Measurements from ENCODE around the gene PFN1. TPM values are rescaled to one million over a fixed set of nuclear protein-coding genes. Genes with fewer than 3 reads are reported as not detected.

PFN1 gene
- total RNA-seq, 1 experiment from 2014 or later, result 1,459 TPM

GRCh38 chr17:4942760-4943508 is 5.4 kb downstream of the PFN1 start:
- Histone ChIP-seq H3F3A (ENCODE audit: insufficient read depth, low read depth) (peaks cover 86% of the 10 kb centered on the region), H3K4me3 (no peak overlapping the region), H3K9me3 (ENCODE audit: insufficient read depth, low read depth) (no peaks in the 10 kb centered on the region), H3K9me2 (ENCODE audit: insufficient read depth) (no peaks in the 10 kb centered on the region), H4K20me1 (ENCODE audit: insufficient read depth) (peaks cover 39% of the 10 kb centered on the region), H3K27ac (no peak overlapping the region; the same call in 1 of the 2 replicates), H2AFZ (no peak overlapping the region), H3K36me3 (ENCODE audit: low read depth) (peaks cover 34% of the 10 kb centered on the region), H3K27me3 (ENCODE audit: insufficient read depth, low read depth) (no peaks in the 10 kb centered on the region), H3K79me2 (ENCODE audit: low read depth) (peaks cover 88% of the 10 kb centered on the region), H3K4me2 (no peak overlapping the region), H3K4me1 (replicated peaks; ENCODE audit: insufficient read depth) (peaks cover 43% of the 10 kb centered on the region)
- TF ChIP-seq EZH2 (IDR thresholded peaks at IDR 0.05; ENCODE audit: low read depth), result no peak
- TF ChIP-seq CTCF (conservative IDR thresholded peaks at IDR 0.05), result no peak
- POLR2A ChIA-PET (ENCODE audit: unreplicated experiment), result no interaction called here
- CTCF ChIA-PET, result no interaction called here
- BruUV-seq (replicated peaks), result no TSS peak
- intact Hi-C loops (cut with micrococcal nuclease; ENCODE audit: unreplicated experiment), result loop anchor here (10.0 kb wide), 1 partner anchor 108 kb away; the partner anchor contains the start of gene MINK1
- no peak for DNase-seq

DNA sequence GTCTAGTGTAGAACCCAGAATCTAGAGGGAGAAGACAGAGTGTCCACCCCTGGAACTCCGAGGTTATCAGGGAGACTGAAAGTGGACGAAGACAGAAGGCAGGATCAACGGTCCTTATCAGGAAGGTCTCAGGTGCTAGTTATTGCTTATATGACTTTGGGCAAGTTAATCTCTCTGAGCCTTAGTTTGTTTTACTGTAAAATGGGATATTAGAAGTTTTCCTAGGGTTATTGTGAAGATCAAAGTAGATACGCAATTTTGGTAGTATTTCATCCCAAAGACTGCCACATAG is 7.1 kb downstream of the PFN1 start:
- Histone ChIP-seq H3K36me3 (ENCODE audit: low read depth) (peaks cover 29% of the 10 kb centered on the region), H3K27me3 (ENCODE audit: insufficient read depth, low read depth) (no peaks in the 10 kb centered on the region), H4K20me1 (ENCODE audit: insufficient read depth) (peaks cover 25% of the 10 kb centered on the region), H3K9me2 (ENCODE audit: insufficient read depth) (no peaks in the 10 kb centered on the region), H3F3A (ENCODE audit: insufficient read depth, low read depth) (peaks cover 72% of the 10 kb centered on the region), H3K4me1 (replicated peaks; ENCODE audit: insufficient read depth) (peaks cover 37% of the 10 kb centered on the region), H2AFZ (peak overlapping the region; percentile 79; the same call in 1 of the 2 replicates), H3K27ac (peak overlapping the region; percentile 87), H3K9me3 (ENCODE audit: insufficient read depth, low read depth) (no peaks in the 10 kb centered on the region), H3K4me2 (peak overlapping the region; percentile 100), H3K4me3 (peak overlapping the region; percentile 93), H3K79me2 (ENCODE audit: low read depth) (peaks cover 75% of the 10 kb centered on the region)
- POLR2A ChIA-PET (ENCODE audit: unreplicated experiment), result interaction anchor here (2.3 kb wide), 1 partner anchor 26 kb away, joined by 19 read pairs; the partner anchor contains the start of gene SPAG7
- intact Hi-C loops (cut with micrococcal nuclease; ENCODE audit: unreplicated experiment), result loop anchor here (10.0 kb wide), 1 partner anchor 106 kb away; the partner anchor contains the start of gene MINK1
- no peak for DNase-seq
- no TSS peak for BruUV-seq (replicated peaks)
- CTCF ChIA-PET, result no interaction called here
- TF ChIP-seq CTCF (conservative IDR thresholded peaks at IDR 0.05) (no peak), EZH2 (IDR thresholded peaks at IDR 0.05; ENCODE audit: low read depth) (no peak)

DNA sequence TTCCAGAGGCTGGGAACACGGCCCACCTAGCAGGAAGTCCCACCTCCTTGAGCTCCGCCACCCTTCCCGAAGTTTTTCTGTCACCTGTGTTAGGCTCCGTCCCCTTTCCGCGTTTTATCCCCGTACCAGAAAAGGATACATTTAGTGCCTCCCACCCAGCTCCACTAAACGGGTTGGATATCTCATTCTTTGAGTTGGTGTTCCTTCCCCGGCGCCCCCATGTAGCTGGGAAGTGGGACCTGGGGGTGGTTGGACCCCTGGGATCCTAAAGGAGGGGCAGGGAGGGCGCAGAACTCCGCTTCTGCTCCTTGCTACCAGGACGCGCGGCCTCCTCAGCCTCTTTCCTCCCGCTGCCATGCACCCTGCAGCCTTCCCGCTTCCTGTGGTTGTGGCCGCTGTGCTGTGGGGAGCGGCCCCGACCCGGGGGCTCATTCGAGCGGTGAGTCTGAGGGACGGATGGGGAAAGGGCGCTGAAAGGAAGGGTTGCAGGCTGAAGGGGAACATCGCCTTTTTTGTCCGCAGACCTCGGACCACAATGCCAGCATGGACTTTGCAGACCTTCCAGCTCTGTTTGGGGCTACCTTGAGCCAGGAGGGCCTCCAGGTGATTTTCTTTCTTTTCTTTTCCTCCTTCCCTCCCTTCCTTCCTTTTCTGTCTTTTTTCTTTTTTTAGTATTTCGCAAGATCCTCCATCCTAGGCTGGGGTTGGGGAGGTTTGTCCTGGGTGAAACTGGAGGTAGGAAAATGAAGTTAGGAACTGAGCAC is 7.6 kb downstream of the PFN1 start:
- BruUV-seq (replicated peaks), result TSS peak; percentile 82
- Histone ChIP-seq H3K27me3 (ENCODE audit: insufficient read depth, low read depth) (no peaks in the 10 kb centered on the region), H3K4me2 (peak overlapping the region; percentile 100), H3K4me3 (peak overlapping the region; percentile 93), H2AFZ (peak overlapping the region; percentile 79), H3K36me3 (ENCODE audit: low read depth) (peaks cover 26% of the 10 kb centered on the region), H3K79me2 (ENCODE audit: low read depth) (peaks cover 69% of the 10 kb centered on the region), H4K20me1 (ENCODE audit: insufficient read depth) (peaks cover 20% of the 10 kb centered on the region), H3K9me3 (ENCODE audit: insufficient read depth, low read depth) (no peaks in the 10 kb centered on the region), H3K4me1 (replicated peaks; ENCODE audit: insufficient read depth) (peaks cover 32% of the 10 kb centered on the region), H3K27ac (peak overlapping the region; percentile 87), H3F3A (ENCODE audit: insufficient read depth, low read depth) (peaks cover 67% of the 10 kb centered on the region), H3K9me2 (ENCODE audit: insufficient read depth) (no peaks in the 10 kb centered on the region)
- ChIA-PET POLR2A (ENCODE audit: unreplicated experiment) (interaction anchor here (0.5 to 2.3 kb wide), 7 partner anchors 8 to 419 kb away, joined by 3 to 20 read pairs (median 13); partner anchors contain the start of genes PFN1 and SPAG7), CTCF (interaction anchor here (0.8 to 1.4 kb wide), 3 partner anchors 26 to 150 kb away, joined by 3 to 16 read pairs (median 4); no protein-coding TSS in a partner anchor)
- no peak for DNase-seq
- intact Hi-C loops (cut with micrococcal nuclease; ENCODE audit: unreplicated experiment), result loop anchor here (1.0 to 10.0 kb wide), 3 partner anchors 9 to 106 kb away; partner anchors contain the start of genes MINK1 and SPAG7
- TF ChIP-seq CTCF (conservative IDR thresholded peaks at IDR 0.05), result no peak
- no peak for TF ChIP-seq EZH2 (IDR thresholded peaks at IDR 0.05; ENCODE audit: low read depth)

All from PC-9 (cell line).